GM18907 (cell line): ENCODE results near the gene GJB6.

Experiments used
- ATAC-seq: cut with Tn5 transposase; IDR thresholded peaks from one replicate; pipeline ENCODE4 v1.9.1; 2021; ENCODE audit warnings: mild to moderate bottlenecking, moderate library complexity; ENCODE audit not compliant: unreplicated experiment

Gene GJB6

GRCh38 chr13:20188667-20189553 is 43.2 kb downstream of the GJB6 start:
- no peak for ATAC-seq

GRCh38 chr13:20186771-20187170 is 45.3 kb downstream of the GJB6 start:
- ATAC-seq = no peak

- ATAC-seq = no peak
These were observed 46.6 kb downstream of the GJB6 start for GRCh38 chr13:20185366-20186056.

- ATAC-seq = peak; percentile 81
These were observed 49.8 kb downstream of the GJB6 start for GRCh38 chr13:20182231-20182846.

GRCh38 chr13:20181188-20181587 is 50.9 kb downstream of the GJB6 start:
- ATAC-seq = no peak

GRCh38 chr13:20178156-20178555 is 54.0 kb downstream of the GJB6 start:
- ATAC-seq = no peak

GRCh38 chr13:20177049-20177831 is 54.9 kb downstream of the GJB6 start:
- no peak for ATAC-seq

GRCh38 chr13:20175907-20176652 is 56.0 kb downstream of the GJB6 start:
- ATAC-seq = no peak

GRCh38 chr13:20175406-20175794 is 56.7 kb downstream of the GJB6 start:
- no peak for ATAC-seq

- peak; percentile 87 for ATAC-seq
These were observed 57.3 kb downstream of the GJB6 start for GRCh38 chr13:20174656-20175405.

- ATAC-seq = no peak
These were observed 58.9 kb downstream of the GJB6 start for GRCh38 chr13:20173116-20173746.
